A673 (cell line): ENCODE results near the gene TTLL6.

Experiments used
- CTCF ChIP-seq: fragments of 300-800, 200-600 bp; sonication (generic); conservative IDR thresholded peaks from 2 replicates; pipeline ENCODE4 v1.5.1; 2017; ENCODE audit warnings: low read depth, mild to moderate bottlenecking, antibody characterized with exemption, low read length, moderate library complexity, mixed read lengths
- EZH2 ChIP-seq: fragments of 200-600 bp; sonication (generic); IDR thresholded peaks from 2 replicates; pipeline ENCODE4 v1.6.1; 2017; ENCODE audit warnings: borderline replicate concordance, low read depth, mild to moderate bottlenecking, mixed read lengths, antibody characterized with exemption, low read length; ENCODE audit not compliant: poor library complexity, severe bottlenecking

- TF ChIP-seq CTCF (no peak), EZH2 (no peak)
Measured at GRCh38 chr17:48800626-48801217, 16.3 kb downstream of the TTLL6 start.
